RKO (cell line): Measurements from ENCODE around the gene MMD.
A peak's percentile ranks its signal among the peaks of the same experiment; 100 is the strongest.
"Not testable (repeated sequence)": the region's sequence is repeated elsewhere in the genome, so short reads cannot be mapped to it uniquely, and the experiment has no call there.

ENCODE experiments used
- DNase-seq: peaks from one replicate; pipeline ENCODE4 v3.0.0-alpha.2; 2016; ENCODE audit warnings: low spot score

The MMD gene

DNA sequence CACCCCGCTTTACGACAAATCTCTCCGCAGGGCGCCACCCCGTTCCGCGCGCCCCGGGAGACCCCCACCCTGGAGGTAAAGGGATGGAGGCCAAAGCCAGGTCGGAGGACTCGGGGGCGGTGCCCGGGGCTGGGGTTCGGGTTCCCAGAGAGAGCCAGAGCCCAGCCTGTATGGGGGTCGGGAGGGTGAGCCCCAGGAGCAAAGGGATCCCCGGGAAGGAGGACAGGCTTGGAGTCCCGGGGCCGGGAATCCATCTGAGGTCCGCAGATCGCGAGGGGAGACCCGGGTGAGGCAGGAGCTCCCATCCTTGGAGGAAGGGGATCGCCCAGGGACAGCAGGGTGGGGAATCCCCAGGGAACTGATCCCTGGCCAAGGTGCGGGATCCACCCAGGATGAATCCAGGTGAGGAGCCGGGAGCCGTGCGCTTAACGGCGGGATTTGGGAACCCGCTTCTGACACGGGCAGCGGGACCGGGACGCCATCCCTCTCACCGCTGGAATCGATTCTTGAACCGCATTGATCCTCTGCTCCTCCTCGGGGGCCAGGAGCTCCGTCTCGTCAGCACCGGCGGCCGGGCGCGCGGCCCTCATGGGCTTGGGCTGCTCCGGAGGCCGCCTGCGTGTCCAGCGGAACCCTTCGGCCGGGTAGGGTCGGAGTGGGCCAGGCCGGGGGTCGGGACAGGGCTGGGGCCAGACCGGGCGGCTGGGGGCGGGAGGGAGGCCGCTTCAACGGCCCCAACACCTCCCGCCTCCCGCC, at the start of gene MMD:
MMD (minus strand) TSS at position 657 of the 756 bp plus-strand sequence; CDS start at position 517, 140 bp downstream.
- DNase-seq = no peak

DNA sequence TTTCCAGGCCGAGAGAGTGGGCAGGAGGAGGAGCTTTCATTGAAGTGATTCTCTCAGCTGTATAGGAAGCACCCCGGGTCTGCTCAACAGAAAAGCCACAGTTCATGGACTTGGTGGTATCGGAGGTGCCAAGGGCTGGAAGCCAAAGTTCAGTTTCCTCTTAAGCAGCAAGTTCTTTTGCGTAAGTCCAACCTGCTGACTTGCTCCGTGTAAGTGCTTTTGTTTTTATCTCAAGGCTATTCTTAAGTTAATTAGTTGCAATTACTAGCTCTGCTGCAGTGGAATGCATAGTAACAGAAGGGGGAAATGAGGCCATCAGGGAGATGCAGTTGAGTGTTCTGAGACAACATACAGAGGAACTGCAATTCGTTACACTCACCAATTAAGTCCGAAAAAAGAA, 45.0 kb upstream of the MMD start:
- DNase-seq = no peak

DNA sequence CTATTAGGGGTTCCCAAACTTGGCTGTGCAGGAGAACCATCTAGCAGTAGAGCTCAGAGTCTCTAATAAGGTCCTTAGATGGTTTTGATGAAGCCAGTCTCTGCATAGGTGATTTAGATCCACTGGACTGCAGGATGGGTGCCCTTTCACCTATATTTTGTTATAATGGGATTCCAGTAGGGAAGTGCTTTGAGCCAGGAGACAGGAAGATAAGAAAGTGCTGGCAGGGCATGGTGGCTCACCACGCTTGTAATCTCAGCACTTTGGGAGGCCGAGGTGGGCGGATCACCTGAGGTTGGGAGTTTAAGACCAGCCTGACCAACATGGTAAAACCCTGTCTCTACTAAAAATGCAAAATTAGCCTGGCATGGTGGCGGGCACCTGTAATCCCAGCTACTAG, 44.1 kb upstream of the MMD start:
- not testable (repeated sequence) for DNase-seq

GRCh38 chr17:55463600-55463999, 42.0 kb upstream of the MMD start:
- no peak for DNase-seq

GRCh38 chr17:55462711-55463110, 41.1 kb upstream of the MMD start:
- no peak for DNase-seq

GRCh38 chr17:55462234-55462633, 40.6 kb upstream of the MMD start:
- DNase-seq = no peak

GRCh38 chr17:55458978-55459377, 37.3 kb upstream of the MMD start:
- DNase-seq = peak; percentile 56

DNA sequence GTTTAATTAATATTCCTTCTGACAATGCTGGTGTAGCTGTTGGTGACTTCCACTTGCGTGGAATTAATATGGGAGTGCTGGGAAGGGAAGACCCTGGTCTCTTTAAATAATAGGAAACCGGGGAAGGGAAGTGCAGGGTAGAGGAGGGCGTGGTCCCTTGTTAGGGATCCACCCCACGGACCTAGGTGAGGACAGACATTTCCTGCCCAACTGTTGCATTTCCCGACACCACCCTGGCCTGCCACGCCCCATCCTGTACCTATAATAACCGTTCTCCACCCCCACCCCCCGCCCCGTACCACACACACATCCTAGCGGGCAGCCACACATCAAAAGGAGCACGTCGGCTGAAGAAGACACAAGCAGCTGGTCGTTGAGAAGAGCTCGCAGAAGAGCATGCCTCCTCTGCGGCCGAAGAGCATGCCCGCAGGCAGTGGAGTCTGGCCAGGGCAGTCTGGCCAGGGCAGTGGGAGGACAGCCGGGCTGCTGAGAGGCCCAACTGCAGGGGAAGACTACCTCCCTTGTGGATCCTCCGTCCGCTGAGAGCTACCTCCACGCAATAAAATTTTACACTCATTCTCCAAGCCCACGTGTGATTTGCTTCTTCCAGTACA, 36.8 kb upstream of the MMD start:
- no peak for DNase-seq

DNA sequence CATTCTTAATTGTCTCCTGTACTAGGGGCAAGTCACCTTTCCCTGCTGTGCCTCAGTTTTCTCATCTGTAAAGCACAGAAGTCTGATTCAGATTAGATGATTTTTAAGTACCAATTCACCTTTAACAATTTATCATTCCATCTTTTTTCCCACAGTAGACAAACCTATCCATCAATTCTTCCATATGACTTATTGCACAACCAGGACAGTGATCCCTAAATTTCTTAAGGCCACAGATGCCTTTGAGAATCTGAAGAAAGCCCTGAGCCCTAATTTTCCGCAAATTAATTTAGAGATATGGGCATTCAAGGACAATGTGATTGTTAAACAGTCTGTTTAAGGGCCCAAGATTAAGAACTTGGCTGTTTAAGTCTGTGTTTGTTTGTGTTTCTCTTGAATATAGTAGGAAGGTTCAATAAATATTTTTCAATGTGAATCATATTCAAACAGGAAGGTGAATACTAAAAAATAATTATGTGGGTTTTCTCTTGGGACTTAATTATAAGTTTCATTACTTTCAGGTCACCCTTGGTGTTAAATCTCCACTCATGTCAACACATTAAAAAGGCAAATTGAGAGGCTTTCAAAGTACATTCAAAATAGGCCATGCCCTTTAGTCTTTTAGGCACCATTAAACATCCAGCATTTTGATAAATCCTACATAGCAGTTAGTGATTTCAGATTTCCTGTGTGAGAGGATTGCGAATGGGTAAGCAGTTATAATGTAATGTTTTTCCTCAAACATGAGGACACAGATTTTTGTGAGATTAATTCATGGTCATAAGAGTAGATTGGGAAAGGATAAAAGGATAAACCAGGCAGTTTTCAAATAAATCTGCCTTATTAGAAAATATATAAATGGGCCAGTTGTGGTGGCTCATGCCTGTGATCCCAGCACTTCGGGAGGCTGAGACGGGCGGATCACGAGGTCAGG, 34.9 kb upstream of the MMD start:
- no peak for DNase-seq

GRCh38 chr17:55454906-55455474, 33.4 kb upstream of the MMD start:
- no peak for DNase-seq

DNA sequence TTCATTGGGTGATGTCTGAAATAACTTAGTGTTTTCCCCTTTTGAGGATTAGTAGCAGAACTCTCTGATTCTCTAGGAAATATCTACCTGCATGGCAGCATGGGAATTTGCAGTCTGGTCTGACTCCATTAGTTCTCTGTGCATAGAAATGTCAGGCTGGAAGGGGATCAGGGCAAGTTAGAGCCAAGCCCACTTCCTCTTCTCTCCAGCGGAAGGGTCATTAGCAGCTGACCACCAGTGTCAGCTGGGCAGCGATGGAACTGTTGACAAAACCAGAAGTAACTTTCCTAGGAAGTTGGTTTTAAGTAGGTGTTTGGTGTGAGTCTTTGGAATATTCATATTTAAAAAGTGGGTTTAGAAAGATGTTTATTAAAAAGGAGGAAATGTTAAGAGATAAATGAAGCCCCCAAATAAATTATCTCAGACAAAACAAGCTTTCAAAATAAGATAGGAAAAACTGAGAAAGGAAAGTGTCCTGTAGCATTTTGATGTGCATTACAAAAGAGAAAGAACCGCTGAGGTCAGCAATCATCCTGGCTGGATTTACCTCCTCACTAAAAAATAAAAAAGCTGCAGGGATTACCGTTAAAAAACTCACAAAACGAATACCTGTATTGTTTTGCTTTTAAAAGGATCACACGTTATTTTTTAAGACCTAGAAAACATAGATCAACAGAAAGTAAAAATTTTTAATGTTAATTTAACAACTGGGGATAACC, 32.4 kb upstream of the MMD start:
- DNase-seq = no peak

DNA sequence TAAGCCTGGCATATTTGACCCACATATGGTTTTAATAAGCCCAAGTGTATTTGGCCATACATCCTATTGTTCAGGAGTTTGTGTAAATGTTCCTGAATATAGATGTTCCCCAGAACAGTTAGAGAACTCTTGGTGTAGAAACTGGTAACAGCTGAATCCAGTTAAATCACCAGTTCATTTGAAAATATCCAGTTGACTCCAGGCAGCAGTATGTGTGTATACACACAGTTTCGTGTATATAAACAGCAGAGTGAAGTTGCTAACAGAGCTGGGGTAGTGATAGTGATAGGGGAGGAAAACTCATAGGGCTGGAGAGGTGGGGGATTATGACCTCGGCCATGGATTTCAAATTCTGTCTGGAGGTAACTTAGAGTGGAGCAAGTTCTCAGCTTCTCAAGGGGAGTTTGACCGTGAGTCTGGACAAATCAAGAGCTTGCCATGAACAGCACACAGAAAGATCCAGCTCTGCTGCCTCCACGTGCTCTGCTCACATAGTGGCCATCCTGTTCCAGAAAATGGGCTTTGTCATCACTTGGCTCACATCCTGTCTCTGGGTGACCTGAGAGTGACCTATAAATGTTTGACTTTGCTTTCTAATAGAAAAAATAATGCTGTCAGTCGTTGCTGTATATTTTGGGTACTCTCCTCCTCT, 30.6 kb upstream of the MMD start:
- peak; percentile 33 for DNase-seq

DNA sequence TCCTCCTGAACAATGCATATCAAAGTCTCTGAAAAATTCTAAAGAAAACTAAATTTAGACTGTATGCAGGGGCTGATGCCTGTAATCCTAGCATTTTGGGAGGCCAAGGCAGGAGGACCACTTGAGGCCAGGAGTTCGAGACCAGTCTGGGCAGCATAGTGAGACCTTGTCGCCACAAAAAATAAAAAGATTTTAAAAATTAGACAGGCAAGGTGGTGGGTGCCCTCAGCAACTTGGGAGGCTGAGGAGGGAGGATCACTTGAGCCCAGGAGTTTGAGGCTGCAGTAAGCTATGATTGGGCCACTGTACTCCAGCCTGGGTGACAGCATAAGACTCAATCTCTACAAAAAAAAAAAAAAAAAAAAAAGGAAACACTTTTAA, 30.1 kb upstream of the MMD start:
- no peak for DNase-seq

GRCh38 chr17:55451203-55451641, 29.6 kb upstream of the MMD start:
- DNase-seq = no peak

GRCh38 chr17:55450232-55450825, 28.7 kb upstream of the MMD start:
- no peak for DNase-seq

DNA sequence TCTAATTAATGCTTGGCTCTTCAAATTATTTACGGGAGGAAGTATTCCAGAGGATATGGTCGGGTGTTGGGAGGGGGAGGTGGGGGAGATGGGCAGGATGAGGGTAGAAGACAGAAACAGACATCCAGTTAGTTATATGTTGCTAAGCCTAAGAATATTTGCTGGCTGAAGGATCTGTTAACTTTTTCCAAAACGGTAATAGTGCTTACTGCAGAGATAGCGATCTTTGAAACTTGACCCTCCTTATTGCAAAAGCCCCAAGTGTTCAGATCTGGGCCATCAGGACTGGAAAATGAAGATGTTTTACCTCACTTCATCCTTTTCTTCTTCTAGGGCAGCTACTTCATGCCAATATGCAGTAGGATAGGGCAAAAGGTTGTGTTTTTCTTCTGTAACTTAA, 27.0 kb upstream of the MMD start:
- DNase-seq = no peak

DNA sequence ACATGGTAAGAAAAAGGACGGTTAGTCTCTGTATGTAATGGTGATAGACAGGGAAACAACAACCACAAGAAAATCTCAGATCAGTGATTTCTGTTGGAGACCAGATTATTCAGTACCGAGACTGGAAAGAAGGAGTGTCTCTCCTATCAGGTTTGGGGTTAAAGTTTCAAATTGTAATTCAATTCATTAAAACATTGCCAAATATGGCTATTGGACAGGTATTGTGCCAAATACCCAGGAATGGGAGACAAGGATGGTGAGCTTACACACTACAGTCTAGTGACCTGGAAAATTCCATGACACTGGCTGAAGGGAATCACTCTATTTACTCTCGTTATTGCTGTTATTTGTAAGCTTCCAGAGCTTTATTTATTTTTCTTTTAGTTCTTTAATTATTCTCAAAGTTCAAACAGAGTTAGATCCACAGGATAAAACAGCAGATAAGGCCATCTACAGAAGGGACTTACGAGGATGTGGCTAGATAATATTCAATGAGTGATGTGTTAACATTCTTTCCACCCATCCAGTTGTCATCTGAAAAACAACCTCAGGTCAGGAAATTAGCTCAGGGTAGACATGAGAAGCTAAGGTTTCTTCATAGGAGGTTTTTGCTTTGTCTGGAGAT, 25.1 kb upstream of the MMD start:
- no peak for DNase-seq

DNA sequence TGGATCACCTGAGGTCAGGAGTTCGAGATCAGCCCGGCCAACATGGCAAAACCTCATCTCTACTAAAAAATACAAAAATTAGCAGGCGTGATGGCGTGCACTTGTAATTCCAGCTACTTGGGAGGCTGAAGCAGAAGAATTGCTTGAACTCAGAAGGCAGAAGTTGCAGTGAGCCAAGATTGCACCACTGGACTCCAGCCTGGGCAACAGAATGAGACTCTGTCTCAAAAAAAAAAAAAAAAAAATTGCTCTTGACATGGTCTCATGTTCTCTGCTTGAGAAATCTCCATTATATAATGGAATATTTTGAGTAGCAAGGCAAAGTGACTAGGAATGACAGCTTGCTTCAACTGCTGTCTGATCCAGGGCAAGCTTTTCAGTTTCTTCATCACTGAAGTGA, 24.4 kb upstream of the MMD start:
- not testable (repeated sequence) for DNase-seq

- no peak for DNase-seq
These were observed 23.1 kb upstream of the MMD start for GRCh38 chr17:55444471-55445441.
